SK-N-SH (cell line): ENCODE results near the gene SORL1. TPM values are rescaled to one million over a fixed set of nuclear protein-coding genes. Genes with fewer than 3 reads are reported as not detected.
A peak's percentile ranks its signal among the peaks of the same experiment; 100 is the strongest.

ENCODE experiments used
- CTCF ChIA-PET: fragments of 300-600, 350-600 bp; formaldehyde crosslinking; extraction: SDS; loops from one replicate; lab custom pipeline; 2021; lab: Yijun Ruan, JAX
- POLR2A ChIA-PET: fragments of 350-600 bp; sonication (Branson Sonifier 250); formaldehyde crosslinking; extraction: SDS; loops from one replicate; lab custom pipeline; 2020; ENCODE audit warnings: antibody characterized with exemption, inconsistent platforms; lab: Yijun Ruan, JAX
- DNase-seq: peaks from one replicate; pipeline ENCODE4 v3.0.0; 2012
- H2AFZ ChIP-seq: fragments of 200-600 bp; sonication (generic); 2 replicates; pipeline ENCODE4 v1.8.1; 2016; ENCODE audit warnings: antibody characterized with exemption, mild to moderate bottlenecking, low read depth
- H3F3A ChIP-seq: fragments of 200-600 bp; sonication (generic); replicated peaks from 2 replicates; pipeline ENCODE3; 2016; ENCODE audit warnings: antibody characterized with exemption, mild to moderate bottlenecking; ENCODE audit not compliant: insufficient read depth
- H3K27ac ChIP-seq, 2 experiments: fragments of 200-500 bp in 1 of 2; fragments of 200-600 bp in 1 of 2; sonication (Bioruptor generic) in 1 of 2; sonication (generic), shearing (Covaris generic) in 1 of 2; 2 replicates each; pipeline versions ENCODE4 v1.5.1 to v1.6.1; 2014 to 2016; ENCODE audit warnings: low read depth in 2 of 2, inconsistent platforms in 1 of 2, low read length in 1 of 2, mild to moderate bottlenecking in 1 of 2, mixed read lengths in 1 of 2
- H3K27me3 ChIP-seq: fragments of 200-600 bp; sonication (generic), shearing (Covaris generic); 2 replicates; pipeline ENCODE4 v1.6.1; 2016; ENCODE audit warnings: mixed run types; ENCODE audit not compliant: insufficient read depth
- H3K36me3 ChIP-seq, 2 experiments: fragments of 200-500 bp in 1 of 2; fragments of 200-600 bp in 1 of 2; sonication (Bioruptor generic) in 1 of 2; sonication (generic) in 1 of 2; replicated peaks in 1 of 2; 2 replicates each; pipeline versions ENCODE3 to v1.5.1; 2014 to 2016; ENCODE audit warnings: low read length in 1 of 2, mild to moderate bottlenecking in 1 of 2; ENCODE audit not compliant: insufficient read depth in 2 of 2, control insufficient read depth in 1 of 2
- H3K4me1 ChIP-seq, 2 experiments: fragments of 200-500 bp in 1 of 2; fragments of 200-600 bp in 1 of 2; sonication (Bioruptor generic) in 1 of 2; sonication (generic), shearing (Covaris generic) in 1 of 2; 2 replicates each; pipeline versions ENCODE4 v1.5.1 to v1.6.1; 2014 to 2016; ENCODE audit warnings: low read depth in 1 of 2, low read length in 1 of 2, mixed run types in 1 of 2; ENCODE audit not compliant: insufficient read depth in 2 of 2, control insufficient read depth in 1 of 2
- H3K4me2 ChIP-seq: fragments of 200-600 bp; sonication (generic), shearing (Covaris generic); 2 replicates; pipeline ENCODE4 v1.6.1; 2017; ENCODE audit warnings: mixed run types
- H3K4me3 ChIP-seq, 2 experiments: fragments of 200-500 bp in 1 of 2; fragments of 200-600 bp in 1 of 2; sonication (Bioruptor generic) in 1 of 2; sonication (generic), shearing (Covaris generic) in 1 of 2; 2 replicates each; pipeline versions ENCODE4 v1.5.1 to v1.8.1; 2014 to 2016; ENCODE audit warnings: low read depth in 2 of 2, inconsistent platforms in 1 of 2, low read length in 1 of 2, mild to moderate bottlenecking in 1 of 2, mixed read lengths in 1 of 2, moderate library complexity in 1 of 2
- H3K79me2 ChIP-seq: fragments of 200-600 bp; sonication (generic); 2 replicates; pipeline ENCODE4 v1.8.1; 2017; ENCODE audit warnings: mild to moderate bottlenecking; ENCODE audit not compliant: insufficient read depth
- H3K9ac ChIP-seq: fragments of 200-600 bp; sonication (generic); 2 replicates; pipeline ENCODE4 v1.6.1; 2017; ENCODE audit warnings: mixed run types
- H3K9me2 ChIP-seq: fragments of 200-600 bp; sonication (generic); 2 replicates; pipeline ENCODE4 v1.6.1; 2017; ENCODE audit warnings: mixed run types
- H3K9me3 ChIP-seq: fragments of 200-600 bp; sonication (generic); 2 replicates; pipeline ENCODE4 v1.6.1; 2017; ENCODE audit warnings: mixed run types, mild to moderate bottlenecking, moderate library complexity
- H4K20me1 ChIP-seq: fragments of 200-600 bp; sonication (generic); 2 replicates; pipeline ENCODE4 v1.6.1; 2017; ENCODE audit warnings: mild to moderate bottlenecking, mixed run types; ENCODE audit not compliant: insufficient read depth
- ELF1 ChIP-seq: IDR thresholded peaks from 2 replicates; pipeline ENCODE4 v1.4.0; 2012
- EP300 ChIP-seq, 2 experiments: IDR thresholded peaks; 2 replicates each; pipeline versions ENCODE4 v1.4.0 to v1.6.1; 2012; ENCODE audit warnings: borderline replicate concordance in 1 of 2, low read depth in 1 of 2, low read length in 1 of 2
- EZH2phosphoT487 ChIP-seq: fragments of 200-600 bp; sonication (generic); IDR thresholded peaks from 2 replicates; pipeline ENCODE4 v1.6.1; 2017; ENCODE audit warnings: low read depth, mixed run types, mild to moderate bottlenecking, antibody characterized with exemption, moderate library complexity, borderline replicate concordance
- FOSL2 ChIP-seq: IDR thresholded peaks from 2 replicates; pipeline ENCODE4 v1.4.0; 2012; ENCODE audit warnings: low read depth, mild to moderate bottlenecking, moderate library complexity, borderline replicate concordance
- FOXJ3 ChIP-seq: sonication (generic); formaldehyde crosslinking; IDR thresholded peaks from 2 replicates; pipeline ENCODE4 v1.5.1; 2020; ENCODE audit warnings: mild to moderate bottlenecking, missing genetic modification reagents
- GATA2 ChIP-seq: sonication (generic); formaldehyde crosslinking; IDR thresholded peaks from 2 replicates; pipeline ENCODE4 v1.5.0; 2020; ENCODE audit warnings: mild to moderate bottlenecking, missing genetic modification reagents
- IRF3 ChIP-seq: fragments of 150-350 bp; IDR thresholded peaks from 2 replicates; pipeline ENCODE4 v1.6.1; 2016; ENCODE audit warnings: mild to moderate bottlenecking, low read depth, low read length
- MAX ChIP-seq: IDR thresholded peaks from 2 replicates; pipeline ENCODE4 v1.4.0; 2012; ENCODE audit warnings: low read depth
- MEF2A ChIP-seq: IDR thresholded peaks from 2 replicates; pipeline ENCODE4 v1.4.0; 2012; ENCODE audit warnings: low read depth, borderline replicate concordance
- MXI1 ChIP-seq: IDR thresholded peaks from 2 replicates; pipeline ENCODE4 v1.6.1; 2012; ENCODE audit warnings: mild to moderate bottlenecking, low read depth, low read length, improper control_type of control experiment
- NFIC ChIP-seq: IDR thresholded peaks from 2 replicates; pipeline ENCODE4 v1.4.0; 2012; ENCODE audit warnings: borderline replicate concordance
- POLR2AphosphoS5 ChIP-seq: IDR thresholded peaks from 2 replicates; pipeline ENCODE4 v1.6.1; 2012; ENCODE audit warnings: low read depth, low read length
- RCOR1 ChIP-seq: fragments of 150-350 bp; IDR thresholded peaks from 2 replicates; pipeline ENCODE4 v1.6.1; 2017; ENCODE audit warnings: antibody characterized with exemption, low read length
- RFX5 ChIP-seq: IDR thresholded peaks from 2 replicates; pipeline ENCODE4 v1.6.1; 2012; ENCODE audit warnings: mild to moderate bottlenecking, improper control_type of control experiment, low read length
- SIN3A ChIP-seq: IDR thresholded peaks from 2 replicates; pipeline ENCODE4 v1.6.1; 2012; ENCODE audit warnings: low read depth, mild to moderate bottlenecking, low read length, moderate library complexity, borderline replicate concordance
- SMC3 ChIP-seq: IDR thresholded peaks from 2 replicates; pipeline ENCODE4 v1.6.1; 2012; ENCODE audit warnings: low read depth, low read length, improper control_type of control experiment
- TAF1 ChIP-seq: IDR thresholded peaks from 2 replicates; pipeline ENCODE4 v1.6.1; 2012; ENCODE audit warnings: low read depth, mild to moderate bottlenecking, low read length, moderate library complexity, borderline replicate concordance
- TCF12 ChIP-seq: IDR thresholded peaks from 2 replicates; pipeline ENCODE4 v1.4.0; 2012
- TEAD4 ChIP-seq: IDR thresholded peaks from 2 replicates; pipeline ENCODE4 v1.4.0; 2012; ENCODE audit warnings: mild to moderate bottlenecking, borderline replicate concordance; ENCODE audit not compliant: insufficient read depth
- USF1 ChIP-seq: IDR thresholded peaks from 2 replicates; pipeline ENCODE4 v1.4.0; 2012; ENCODE audit warnings: low read depth, borderline replicate concordance
- USF2 ChIP-seq: fragments of 150-350 bp; IDR thresholded peaks from 2 replicates; pipeline ENCODE4 v1.6.1; 2017; ENCODE audit warnings: antibody characterized with exemption, low read length, low read depth, borderline replicate concordance
- YY1 ChIP-seq: IDR thresholded peaks from 2 replicates; pipeline ENCODE4 v1.4.0; 2012; ENCODE audit warnings: low read depth, mild to moderate bottlenecking
- WGBS: methylation state at CpG from one replicate; pipeline ENCODE4 v1.1.6; 2017; ENCODE audit warnings: low lambda C conversion rate; 5-methylcytosine and 5-hydroxymethylcytosine counted together
- polyA plus RNA-seq, 3 experiments: library from polyadenylated mRNA; depleted of rRNA; stranded (reverse); fragments of >200 nt; gene quantifications; 2 replicates each; pipeline ENCODE4 v1.2.3, GENCODE V29; 2012
- TF ChIP-seq, protein P1 (sequence below): IDR thresholded peaks from 2 replicates; pipeline ENCODE4 v1.4.0; 2012; ENCODE audit warnings: low read depth, borderline replicate concordance
- TF ChIP-seq, protein P2 (sequence below): IDR thresholded peaks from 2 replicates; pipeline ENCODE4 v1.6.1; 2012; ENCODE audit warnings: mild to moderate bottlenecking, low read depth, low read length, moderate library complexity

The SORL1 gene
- polyA plus RNA-seq, 1 of the 3 experiments (the other 2 are of a cell fraction), result 7.1 TPM

DNA sequence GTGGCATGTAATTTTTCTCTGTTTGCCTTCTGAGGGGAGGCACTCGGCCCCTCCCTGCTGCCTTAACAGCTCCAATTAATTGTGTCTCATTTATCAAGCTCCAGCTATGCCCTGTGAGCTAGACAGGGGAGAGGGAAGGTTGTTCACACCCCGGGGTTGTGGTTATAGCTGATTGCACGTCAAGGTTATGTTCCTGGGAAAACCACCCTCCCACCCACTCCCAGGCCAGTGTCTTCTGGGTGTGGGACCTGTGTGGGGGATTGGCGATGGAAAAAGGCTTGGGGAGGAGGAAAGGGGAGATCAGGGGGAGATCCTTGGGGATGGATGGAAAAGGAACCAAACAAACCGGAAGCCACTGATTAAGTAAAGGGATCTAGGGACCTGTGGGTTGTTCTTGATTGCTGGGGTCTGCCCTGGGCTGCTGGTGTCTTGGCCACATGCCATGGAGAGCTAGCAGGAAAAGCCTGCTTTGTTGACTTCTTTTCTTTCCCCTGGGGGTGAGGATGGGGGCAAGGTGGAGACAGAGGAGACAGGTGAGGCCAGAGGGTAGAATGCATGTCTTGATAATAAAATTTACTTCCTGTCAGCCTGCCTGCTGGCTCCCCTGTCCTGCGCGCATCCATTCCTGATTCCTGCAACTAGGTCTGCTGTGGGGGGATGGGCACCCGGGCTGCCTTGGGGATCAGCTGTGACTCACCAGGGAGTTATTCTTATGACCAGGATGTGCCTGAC lies 14.1 kb downstream of the SORL1 start:
- Histone ChIP-seq H3K4me1 (peaks cover 30 to 35% of the 10 kb centered on the region in 2 experiments), H3K9me2 (no peaks in the 10 kb centered on the region), H3K27ac (peak overlapping the region; percentile 39 to 72; a peak in 3 of 4 replicates), H3K36me3 (no peaks in the 10 kb centered on the region), H3K27me3 (no peaks in the 10 kb centered on the region), H3K4me3 (no peak overlapping the region), H3K9me3 (no peaks in the 10 kb centered on the region), H3K9ac (no peak overlapping the region), H3K79me2 (no peaks in the 10 kb centered on the region), H3F3A (peaks cover 19% of the 10 kb centered on the region), H2AFZ (no peak overlapping the region), H4K20me1 (no peaks in the 10 kb centered on the region), H3K4me2 (peak overlapping the region; percentile 63)
- WGBS, result 29% methylated on average over 8 of the region's 8 CpGs
- POLR2A ChIA-PET, result no interaction called here
- CTCF ChIA-PET, result interaction anchor here (0.7 to 1.1 kb wide), 3 partner anchors 30 to 1334 kb away, joined by 3 to 4 read pairs (median 3); no protein-coding TSS in a partner anchor
- peak; percentile 79 for DNase-seq
- TF ChIP-seq IRF3, result no peak
- no peak for TF ChIP-seq GATA2
- TF ChIP-seq TCF12, result peak; percentile 91
- no peak for TF ChIP-seq ELF1
- peak; percentile 98 for TF ChIP-seq FOSL2
- TF ChIP-seq EP300 (IDR thresholded peaks at IDR 0.05; ENCODE audit: borderline replicate concordance in 1 of 2, low read depth in 1 of 2, low read length in 1 of 2), result peak; percentile 46 to 90; a peak in 2 of 4 replicates
- TF ChIP-seq EZH2phosphoT487, result no peak
- TF ChIP-seq TEAD4, result peak; percentile 91
- peak; percentile 61; the same call in 1 of the 2 replicates for TF ChIP-seq YY1
- no peak for TF ChIP-seq RFX5
- TF ChIP-seq SMC3, result no peak
- peak; percentile 76 for TF ChIP-seq MAX
- TF ChIP-seq POLR2AphosphoS5, result peak; percentile 69; the same call in 1 of the 2 replicates
- TF ChIP-seq USF2, result no peak
- TF ChIP-seq, protein P1, sequence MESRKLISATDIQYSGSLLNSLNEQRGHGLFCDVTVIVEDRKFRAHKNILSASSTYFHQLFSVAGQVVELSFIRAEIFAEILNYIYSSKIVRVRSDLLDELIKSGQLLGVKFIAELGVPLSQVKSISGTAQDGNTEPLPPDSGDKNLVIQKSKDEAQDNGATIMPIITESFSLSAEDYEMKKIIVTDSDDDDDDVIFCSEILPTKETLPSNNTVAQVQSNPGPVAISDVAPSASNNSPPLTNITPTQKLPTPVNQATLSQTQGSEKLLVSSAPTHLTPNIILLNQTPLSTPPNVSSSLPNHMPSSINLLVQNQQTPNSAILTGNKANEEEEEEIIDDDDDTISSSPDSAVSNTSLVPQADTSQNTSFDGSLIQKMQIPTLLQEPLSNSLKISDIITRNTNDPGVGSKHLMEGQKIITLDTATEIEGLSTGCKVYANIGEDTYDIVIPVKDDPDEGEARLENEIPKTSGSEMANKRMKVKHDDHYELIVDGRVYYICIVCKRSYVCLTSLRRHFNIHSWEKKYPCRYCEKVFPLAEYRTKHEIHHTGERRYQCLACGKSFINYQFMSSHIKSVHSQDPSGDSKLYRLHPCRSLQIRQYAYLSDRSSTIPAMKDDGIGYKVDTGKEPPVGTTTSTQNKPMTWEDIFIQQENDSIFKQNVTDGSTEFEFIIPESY, result peak; percentile 54; the same call in 1 of the 2 replicates
- TF ChIP-seq NFIC, result peak; percentile 96
- TF ChIP-seq MEF2A, result 0 out of 2 replicates have a peak, but pooled peaks have one; percentile 39
- TF ChIP-seq FOXJ3 (CRISPR knock-in tag), result 0 out of 2 replicates have a peak, but pooled peaks have one; percentile 13
- peak; percentile 69; the same call in 1 of the 2 replicates for TF ChIP-seq SIN3A
- TF ChIP-seq, protein P2, sequence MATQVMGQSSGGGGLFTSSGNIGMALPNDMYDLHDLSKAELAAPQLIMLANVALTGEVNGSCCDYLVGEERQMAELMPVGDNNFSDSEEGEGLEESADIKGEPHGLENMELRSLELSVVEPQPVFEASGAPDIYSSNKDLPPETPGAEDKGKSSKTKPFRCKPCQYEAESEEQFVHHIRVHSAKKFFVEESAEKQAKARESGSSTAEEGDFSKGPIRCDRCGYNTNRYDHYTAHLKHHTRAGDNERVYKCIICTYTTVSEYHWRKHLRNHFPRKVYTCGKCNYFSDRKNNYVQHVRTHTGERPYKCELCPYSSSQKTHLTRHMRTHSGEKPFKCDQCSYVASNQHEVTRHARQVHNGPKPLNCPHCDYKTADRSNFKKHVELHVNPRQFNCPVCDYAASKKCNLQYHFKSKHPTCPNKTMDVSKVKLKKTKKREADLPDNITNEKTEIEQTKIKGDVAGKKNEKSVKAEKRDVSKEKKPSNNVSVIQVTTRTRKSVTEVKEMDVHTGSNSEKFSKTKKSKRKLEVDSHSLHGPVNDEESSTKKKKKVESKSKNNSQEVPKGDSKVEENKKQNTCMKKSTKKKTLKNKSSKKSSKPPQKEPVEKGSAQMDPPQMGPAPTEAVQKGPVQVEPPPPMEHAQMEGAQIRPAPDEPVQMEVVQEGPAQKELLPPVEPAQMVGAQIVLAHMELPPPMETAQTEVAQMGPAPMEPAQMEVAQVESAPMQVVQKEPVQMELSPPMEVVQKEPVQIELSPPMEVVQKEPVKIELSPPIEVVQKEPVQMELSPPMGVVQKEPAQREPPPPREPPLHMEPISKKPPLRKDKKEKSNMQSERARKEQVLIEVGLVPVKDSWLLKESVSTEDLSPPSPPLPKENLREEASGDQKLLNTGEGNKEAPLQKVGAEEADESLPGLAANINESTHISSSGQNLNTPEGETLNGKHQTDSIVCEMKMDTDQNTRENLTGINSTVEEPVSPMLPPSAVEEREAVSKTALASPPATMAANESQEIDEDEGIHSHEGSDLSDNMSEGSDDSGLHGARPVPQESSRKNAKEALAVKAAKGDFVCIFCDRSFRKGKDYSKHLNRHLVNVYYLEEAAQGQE, result no peak
- no peak for TF ChIP-seq USF1
- TF ChIP-seq TAF1, result peak; percentile 89
- peak; percentile 62 for TF ChIP-seq RCOR1
- no peak for TF ChIP-seq MXI1
